Stimulated activated CD4-positive, alpha-beta T cell treated with anti-CD3 and anti-CD28 coated beads, Interleukin-2, amount 100 ng/mL, for 24 hours (primary cell): ENCODE results near the gene DNAH3.
A peak's percentile ranks its signal among the peaks of the same experiment; 100 is the strongest.
"Not testable (repeated sequence)": the region's sequence is repeated elsewhere in the genome, so short reads cannot be mapped to it uniquely, and the experiment has no call there.

ENCODE experiments used
- DNase-seq, 2 donors: peaks; one replicate each; pipeline ENCODE4 v3.0.0-alpha.2; 2020

The DNAH3 gene

DNA sequence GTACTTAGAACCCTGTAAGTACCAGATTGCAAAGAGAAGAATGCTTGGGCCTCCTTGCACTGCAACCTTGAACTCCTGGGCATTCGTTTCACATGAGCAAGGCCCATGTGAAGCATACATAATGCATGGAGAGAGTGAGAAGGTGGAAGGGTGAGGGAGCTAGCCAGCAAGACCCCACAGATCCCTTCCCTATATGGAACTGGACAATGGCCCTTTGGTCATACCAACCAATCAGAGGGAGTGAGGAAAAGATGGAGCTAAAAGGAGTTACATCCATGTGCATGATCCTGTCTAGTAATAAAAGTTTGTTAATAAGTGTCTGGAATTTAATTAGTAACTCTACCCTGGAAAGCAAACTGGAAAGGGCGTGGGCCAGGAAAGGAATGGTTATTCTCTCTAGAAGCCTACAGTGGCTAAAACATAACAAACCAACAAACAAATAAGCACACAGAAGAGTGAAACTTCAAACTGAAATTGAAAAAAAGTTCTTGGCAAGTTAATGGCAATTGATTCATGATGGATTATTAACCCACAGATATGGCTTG lies 29.6 kb downstream of the DNAH3 start:
- DNase-seq, result no peak

DNA sequence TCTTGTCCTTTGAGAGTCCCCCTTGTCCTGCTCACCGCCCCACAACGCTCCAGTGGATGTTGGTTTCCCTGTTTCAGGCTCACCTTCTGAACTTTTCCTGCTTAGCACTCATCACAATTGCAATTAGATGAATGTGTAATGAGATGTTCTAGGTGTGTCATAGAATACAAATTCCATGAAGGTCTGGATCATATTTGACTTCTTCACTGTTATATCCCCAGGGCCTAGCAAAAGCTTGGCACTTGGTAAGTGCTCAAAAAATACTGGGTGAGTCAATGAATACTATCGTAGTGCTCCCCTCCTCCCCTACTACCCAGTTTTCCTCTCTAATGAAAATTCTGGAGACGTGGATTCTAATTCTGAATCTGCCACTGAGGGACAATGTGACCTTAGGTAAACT lies 33.1 kb downstream of the DNAH3 start:
- no peak for DNase-seq

DNA sequence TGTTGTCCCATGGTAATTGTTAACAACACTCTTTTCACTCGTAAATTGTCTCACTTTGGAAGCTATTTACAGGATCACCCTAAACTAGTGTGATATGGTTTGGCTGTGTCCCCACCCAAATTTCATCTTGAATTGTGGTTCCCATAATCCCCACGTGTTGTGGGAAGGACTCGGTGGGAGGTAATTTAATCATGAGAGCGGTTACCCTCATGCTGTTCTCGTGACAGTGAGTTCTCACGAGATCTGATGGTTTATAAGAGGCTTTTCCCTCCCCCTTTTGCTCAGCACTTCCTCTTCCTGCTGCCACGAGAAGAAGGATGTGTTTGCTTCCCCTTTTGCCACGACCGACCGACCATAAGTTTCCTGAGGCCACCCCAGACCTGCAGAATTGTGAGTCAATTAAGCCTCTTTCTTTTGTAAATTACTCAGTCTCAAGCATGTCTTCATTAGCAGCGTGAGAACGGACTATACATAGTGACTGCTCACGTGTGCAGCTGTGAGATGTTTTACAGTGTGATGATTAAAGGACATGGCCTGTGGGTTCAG lies 34.4 kb downstream of the DNAH3 start:
- DNase-seq, result peak in 1 of 2 donors; percentile 3

DNA sequence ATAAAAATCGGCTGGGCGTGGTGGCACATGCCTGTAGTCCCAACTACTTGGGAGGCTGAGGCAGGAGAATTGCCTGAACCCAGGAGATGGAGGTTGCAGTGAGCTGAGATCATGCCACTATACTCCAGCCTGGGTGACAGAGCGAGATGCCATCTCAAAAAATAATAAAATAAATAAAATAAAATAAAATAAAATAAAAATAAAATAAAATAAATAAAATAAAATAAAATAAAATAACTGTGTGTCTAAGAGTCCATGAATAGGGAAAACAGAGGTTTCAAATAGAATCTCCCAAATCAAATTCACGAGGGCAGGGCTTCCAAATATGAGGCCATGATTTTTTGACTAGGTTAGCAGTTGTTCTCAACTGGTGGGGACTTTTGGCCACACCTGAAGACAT lies 35.1 kb downstream of the DNAH3 start:
- DNase-seq, result not testable (repeated sequence)

DNA sequence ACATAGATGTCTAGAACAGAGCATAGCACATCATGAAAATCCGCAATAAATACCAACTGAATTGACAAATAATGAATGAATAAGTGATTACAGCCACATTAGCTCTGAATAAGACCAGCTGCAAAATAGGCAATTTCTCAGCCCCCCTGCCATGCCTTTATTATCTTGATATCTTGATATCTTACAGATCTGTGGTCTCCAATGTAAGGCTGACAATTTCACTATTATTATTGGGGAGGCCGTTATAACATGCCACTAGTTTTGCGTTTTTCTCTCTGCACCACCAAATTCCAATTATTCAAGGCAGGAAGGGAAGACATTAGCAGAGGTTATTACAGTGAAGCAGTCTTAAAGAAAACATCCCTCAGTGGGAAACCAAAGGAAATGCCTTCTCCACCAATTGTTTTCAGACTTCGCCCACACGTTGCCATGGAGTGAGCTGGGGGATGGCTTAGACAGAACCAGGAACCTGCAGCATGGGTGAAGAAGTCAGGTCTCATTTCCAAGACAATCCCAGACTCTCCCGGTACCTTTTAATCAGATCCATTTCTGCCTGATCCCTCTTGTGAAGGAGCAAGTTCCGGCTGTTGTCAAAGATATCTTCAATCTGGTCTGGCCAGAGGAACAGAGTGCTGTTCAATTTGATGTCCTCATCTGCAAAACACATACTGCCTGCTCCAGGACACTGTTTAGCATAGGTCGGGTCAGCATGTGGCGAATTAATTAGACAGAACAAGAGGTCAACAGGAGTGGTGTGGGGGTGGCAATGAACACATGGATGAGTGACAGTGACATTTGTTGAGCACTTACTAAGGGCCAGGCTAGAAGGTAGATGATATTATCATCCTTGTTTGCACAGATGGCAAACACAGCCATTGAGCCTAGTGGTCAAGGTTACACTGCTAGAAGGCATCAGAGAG lies 46.4 kb downstream of the DNAH3 start:
- no peak for DNase-seq

DNA sequence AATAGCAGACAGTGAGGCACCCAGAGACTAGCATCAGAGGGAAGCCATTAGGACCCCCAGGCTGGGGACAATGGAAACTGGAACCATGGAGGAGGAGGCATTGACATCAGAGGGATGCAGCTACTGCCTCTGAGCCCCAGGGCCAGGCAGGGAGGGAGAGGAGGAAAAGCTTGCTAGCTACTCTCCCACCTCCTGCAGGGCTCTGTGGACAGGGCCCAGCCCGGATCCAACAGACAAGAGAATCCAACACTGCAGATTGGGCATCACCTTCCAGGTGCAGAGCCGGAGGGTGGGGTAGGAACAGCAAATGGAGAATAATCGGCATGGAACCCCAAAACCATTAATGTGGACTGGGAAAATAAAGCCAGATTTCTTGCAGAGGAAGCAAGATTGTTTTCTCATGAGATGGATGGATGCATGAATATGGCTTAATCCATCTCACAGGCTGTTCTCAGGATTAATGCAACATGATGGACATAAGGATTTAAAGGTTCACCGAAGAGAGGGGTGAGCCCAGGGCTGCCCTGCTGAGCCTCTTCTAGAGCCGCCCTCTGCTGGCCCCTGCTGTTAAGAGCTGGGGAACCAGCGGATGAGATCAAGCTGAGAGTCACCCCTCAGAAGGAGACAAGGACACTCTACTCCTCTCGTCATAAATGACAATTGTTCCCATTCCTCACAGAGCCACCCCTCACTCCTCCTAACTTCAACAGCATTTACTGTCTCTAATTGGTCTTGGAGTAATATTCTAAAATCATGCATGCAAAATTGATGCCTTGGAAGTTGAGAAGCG lies 48.8 kb downstream of the DNAH3 start:
- peak in 1 of 2 donors; percentile 29 for DNase-seq

DNA sequence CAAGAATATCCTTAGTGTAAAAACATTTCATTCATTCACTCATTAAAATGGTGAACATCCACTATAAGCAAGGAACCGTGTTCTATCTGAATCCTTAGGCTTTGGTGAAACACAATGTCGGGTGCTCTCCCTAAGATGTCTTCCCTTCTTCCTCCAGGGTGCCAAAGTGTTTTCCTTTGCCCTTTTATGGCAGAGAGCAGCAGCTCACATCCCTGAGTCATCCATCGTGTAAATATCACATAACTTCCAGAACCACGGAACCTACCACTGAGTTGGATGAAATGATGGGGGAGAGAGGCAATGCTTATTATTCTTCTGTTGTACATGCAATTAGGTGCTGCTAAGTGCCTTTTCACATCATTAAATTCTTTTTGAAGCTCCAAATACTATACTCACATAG lies 50.2 kb downstream of the DNAH3 start:
- no peak for DNase-seq

DNA sequence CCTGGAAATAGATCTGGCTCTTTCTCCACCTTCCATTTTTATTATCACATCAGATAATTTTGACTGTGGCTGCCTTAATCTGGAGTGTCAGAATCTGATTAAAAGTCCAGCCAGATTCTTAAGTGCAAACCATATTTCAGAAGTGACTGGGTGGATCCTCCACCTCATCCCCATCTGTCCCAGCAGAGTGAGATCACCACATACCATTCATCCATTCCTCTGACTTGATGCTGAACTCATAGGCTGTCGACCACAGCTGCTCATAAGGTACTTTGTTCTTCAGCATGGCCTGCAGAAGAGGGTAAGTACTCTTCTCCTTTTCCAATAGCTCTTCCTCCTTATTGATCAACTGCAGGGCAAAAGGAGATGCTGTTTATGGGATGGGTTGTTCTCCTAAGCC lies 53.5 kb downstream of the DNAH3 start:
- DNase-seq, result no peak

DNA sequence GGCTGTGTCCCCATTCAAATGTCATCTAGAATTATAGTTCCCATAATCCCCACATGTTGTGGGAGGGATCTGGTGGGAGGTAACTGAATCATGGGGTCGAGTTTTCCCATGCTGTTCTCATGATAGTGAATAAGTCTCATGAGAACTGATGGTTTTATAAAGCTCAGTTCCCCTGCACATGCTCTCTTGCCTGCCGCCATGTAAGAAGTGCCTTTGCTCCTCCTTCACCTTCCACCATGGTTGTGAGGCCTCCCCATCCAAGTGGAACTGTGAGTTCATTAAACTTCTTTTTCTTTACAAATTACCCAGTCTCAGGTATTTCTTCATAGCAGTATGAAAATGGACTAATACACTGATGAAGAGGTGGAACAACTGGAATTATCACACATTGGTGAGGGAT lies 55.9 kb downstream of the DNAH3 start:
- DNase-seq, result not testable (repeated sequence)

DNA sequence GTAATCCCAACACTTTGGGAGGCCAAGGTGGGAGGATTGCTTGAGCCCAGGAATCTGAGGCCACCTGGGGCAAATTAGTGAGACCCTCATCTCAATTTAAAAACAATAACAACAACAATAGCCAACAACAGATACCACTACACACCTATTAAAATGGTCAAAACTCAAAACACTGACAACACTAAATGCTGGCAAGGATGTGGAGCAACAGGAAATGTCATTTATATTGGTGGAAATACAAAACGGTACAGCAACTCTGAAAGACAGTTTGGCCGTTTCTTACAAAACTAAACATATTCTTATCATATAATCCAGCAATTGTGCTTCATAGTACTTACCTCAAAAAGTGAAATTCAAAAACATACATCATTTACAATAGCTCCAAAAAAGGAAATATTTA lies 57.7 kb downstream of the DNAH3 start:
- DNase-seq, result no peak

DNA sequence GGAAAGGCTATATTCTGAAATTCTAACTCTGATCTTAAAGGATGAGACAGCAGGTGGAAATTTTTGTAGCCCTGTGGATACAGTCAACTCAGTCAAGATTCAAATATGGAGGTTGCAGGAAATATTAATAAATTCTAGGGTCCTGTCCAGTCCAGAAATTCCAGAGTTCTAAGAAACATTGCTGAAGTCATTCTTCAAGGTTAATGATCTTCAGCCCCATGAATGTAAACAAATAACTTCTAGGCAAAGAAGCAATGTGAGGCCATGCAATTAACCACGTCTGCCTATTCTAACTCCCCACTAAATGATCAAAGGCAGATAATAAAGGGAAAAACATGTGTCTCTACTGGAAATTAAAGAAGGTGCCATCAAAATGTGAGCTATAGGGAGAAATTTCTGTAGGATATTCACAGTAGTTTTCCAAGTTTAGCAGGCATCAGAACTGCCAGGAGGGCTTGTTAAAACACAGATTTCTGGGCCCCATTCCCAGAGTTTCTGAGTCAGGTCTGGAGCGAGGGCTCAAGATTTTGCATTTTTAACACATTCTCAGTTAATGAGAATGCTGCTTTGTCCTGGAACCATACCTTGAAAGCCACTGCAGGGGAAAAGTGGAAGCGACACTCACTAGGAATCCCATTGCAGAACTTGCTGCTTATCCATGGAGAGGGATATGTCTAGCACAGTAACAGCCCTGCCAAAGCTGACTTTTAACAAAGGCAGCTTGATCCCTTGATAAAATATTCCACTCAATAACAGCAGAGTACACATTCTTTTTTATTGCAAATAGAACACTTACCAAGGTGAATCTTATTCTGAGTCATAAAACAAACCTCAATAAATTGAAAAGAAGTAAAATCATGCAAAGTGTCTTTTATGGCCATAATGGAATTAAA lies 61.8 kb downstream of the DNAH3 start:
- DNase-seq, result no peak

DNA sequence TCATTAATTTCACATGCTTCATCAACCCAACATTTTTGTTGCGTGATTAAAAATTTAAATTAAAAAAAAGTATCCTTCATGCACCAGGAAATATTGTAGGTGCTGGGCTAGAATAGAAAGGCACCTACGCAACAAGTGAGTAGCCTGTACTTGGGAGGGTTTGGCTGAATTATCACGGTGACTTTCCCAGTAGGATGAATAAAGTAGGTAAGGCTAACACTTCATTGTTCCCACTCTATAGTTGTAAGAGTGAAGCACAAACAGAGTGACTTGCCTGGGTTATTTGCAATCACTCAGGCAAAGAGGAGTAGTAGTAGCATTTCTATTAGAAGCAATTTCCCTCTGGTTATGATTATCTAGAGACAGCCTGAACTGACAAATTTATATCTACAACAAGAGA lies 62.5 kb downstream of the DNAH3 start:
- DNase-seq, result no peak

DNA sequence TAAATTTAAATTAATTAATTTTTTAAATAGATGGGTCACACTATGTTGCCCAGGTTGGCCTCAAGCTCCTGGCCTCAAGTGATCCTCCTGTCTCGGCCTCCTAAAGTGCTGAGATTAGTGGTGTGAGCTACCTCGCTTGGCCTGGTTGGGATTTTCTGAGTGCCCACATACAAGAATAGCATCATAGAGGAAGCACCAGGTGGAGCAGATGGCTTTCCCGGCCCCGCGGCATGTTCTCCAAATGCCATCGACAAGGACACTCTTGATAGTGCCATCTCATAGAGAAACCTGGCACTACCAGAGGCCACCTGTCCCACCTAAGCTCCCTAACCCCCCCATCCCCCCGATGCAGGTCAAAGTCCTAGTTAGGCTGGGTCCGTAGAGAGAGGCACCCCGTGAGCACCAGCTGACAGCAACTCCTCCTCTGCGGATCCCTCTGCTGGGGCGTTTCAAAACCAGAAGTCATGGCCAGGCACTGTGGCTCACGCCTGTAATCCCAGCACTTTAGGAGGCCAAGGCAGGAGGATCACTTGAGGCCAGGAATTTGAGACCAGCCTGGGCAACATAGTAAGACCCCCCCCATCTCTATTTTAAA lies 65.9 kb downstream of the DNAH3 start:
- no peak for DNase-seq

DNA sequence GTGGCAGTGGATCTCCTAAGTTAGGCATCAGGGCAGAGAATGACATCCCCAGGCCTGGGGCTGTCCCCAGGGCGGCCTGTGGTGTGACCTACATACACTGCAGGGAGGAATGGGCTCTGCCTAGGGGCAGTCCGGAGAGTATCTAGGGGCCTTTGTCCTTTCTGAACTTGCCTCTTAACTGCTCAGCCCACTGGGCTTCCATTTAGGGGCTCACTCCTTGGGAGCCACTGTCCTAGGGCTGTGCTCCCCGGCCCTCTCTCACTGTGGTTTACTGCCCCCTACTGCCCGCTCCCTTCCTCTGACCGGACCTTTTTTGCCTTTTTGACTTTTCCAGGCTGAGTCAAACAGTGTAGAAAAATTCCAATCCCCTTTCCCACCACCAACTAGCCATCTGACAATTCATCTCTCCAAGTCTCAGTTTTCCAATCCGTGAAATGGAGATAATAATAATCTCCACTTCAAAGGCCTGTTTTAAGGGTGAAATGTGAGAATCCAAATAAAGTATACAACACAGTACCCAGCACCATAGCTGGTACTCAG lies 66.8 kb downstream of the DNAH3 start:
- peak; percentile 54 to 57 for DNase-seq

DNA sequence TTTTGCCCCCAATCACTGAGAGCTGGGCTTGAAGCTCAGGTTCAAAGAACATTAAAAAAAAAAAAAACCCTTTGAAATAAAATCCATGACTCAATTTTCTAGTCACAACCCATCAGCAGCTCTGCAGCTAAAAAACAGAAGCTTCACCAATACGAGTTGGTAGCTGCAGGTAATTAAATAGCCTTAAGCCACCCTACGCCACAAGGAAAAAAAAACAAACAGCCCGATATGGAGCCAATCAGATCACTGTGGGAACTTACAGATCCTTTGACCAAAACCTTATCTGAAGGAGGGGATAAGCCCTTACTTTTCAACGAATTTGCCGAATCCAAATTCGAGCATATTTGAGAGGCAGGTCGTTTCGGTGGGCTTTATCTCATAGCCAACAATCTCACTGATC lies 69.3 kb downstream of the DNAH3 start:
- DNase-seq, result no peak

DNA sequence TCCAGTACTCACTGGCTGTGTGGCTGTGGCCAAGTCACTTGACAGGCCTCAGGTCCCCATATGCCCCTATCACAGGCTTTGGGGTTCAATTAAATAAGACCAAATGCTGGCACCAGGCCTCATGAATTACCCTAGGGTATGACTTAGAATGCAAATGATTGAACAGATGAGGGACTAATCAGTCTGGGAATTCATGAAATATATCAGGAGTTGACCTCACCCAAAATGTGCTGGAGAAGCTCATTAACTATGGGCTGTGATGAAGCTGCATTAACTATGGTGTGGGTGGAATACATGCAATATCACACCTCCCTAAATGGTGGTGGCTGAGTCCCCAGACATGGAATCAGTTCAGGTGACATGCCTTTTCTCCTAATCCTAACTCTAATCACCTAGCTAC lies 72.1 kb downstream of the DNAH3 start:
- no peak for DNase-seq

DNA sequence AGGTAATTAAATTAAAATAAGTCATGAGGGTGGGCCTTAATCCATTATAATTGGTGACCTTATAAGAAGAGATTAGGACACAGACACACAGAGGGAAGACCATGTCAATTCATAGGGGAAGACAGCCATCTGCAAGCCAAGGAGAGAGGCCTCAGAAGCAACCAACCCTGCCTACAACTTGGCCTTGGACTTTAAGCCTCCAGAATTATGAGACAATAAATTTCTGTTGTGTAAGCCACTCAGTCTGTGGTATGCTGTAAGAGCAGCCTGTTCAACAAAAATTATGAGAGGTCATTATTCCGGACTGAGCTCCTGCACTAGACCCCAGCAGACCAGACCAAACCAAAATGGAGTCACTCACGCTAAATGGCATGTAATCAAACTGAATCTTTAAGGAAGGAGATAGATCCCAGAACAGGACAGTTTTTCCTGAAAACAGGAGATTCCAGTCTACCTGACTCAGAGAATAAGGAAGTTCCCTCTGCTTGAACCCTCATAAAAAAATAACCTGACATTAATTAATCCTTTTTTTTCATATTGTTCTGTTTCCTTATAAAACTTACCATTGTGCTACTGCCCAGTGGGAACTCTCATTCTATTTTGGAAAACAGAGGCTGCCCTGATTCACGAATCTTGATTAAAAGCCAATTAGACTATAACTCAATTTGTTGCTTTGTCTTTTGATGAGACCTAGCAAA lies 74.3 kb downstream of the DNAH3 start:
- no peak for DNase-seq

DNA sequence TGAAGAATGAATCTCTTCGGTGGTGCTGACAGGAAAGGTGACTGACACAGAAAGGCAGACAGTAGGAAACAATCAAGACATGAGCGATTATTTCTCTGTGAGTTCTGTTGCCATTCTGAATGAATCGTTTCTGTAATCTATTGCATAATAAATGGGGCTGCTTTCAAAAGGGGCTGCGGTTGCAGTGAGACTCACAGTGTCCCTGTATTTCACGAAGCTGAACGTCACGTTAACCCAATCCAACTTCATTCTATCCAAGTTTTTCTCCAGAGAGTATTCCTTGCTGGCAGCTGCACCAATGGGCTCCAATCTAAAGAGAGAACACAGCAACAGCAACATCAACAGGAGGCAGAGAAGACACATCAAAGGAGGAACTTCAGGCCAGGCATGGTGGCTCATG lies 75.4 kb downstream of the DNAH3 start:
- DNase-seq, result no peak

DNA sequence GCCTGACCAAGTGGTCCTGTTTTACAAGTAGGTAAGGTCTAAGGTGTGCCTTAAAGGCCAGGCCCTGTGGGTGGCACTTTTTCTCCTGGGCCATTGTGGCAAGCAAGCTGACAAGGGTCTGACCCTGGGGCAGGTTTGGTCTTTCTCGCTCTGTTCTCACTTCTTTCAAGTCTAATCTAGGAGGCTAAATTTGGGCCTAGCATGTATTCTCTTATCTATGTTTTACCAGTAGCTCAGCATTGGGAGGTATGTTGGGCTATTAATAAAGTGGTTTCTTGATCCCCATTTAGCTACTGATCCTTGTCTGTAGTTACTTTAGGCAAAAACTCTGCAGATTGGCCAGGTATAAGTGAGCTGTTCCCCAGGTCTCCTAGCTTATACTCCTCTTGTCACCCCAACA lies 77.7 kb downstream of the DNAH3 start:
- DNase-seq, result no peak

DNA sequence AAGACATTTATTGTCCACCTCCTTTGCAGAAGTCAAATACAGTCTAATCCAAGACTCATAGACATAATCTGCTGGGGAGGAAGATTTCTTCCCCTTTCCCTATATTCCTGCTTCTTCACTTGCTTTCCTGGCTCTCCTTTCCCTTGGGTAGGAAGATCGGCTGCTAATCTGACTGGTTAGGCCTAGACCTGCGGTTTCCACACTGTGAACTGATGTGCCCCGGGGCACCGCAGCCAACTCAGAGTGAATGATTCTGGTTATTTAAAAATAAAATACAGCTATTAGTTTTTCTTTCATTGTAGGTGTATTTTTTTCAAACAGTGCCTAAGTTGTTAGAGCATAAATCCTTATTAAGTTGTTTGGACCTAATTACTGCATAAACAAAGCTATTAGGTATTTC lies 78.9 kb downstream of the DNAH3 start:
- DNase-seq, result no peak

DNA sequence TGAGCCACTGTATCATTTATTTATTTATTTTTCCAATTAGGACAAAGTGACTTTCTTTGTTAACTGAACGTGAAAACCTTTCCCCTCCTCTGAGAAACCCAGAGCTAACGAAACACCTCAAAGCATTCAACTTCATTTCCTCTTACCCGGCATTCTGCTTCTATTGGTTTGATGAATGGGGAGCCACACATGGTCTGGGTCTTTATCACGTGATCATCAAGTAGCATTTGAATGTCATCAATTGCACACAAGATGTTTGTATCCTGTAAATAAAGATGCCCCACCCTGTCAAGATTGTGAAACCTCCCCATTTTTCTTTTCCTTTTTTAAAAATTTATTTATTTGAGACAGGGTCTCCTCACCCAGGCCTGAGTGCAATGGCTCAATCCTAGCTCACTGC lies 80.1 kb downstream of the DNAH3 start:
- DNase-seq, result no peak
